Left ventricle myocardium superior (tissue), 1 donor: ENCODE data around the gene ELOVL7. TPM values are rescaled to one million over a fixed set of nuclear protein-coding genes. Genes with fewer than 3 reads are reported as not detected.
"Not testable (repeated sequence)": the region's sequence is repeated elsewhere in the genome, so short reads cannot be mapped to it uniquely, and the experiment has no call there.

ENCODE experiments used
- ATAC-seq: fragments of 200-7000 bp; cut with Tn5 transposase; one replicate; pipeline ENCODE4 v1.9.1; 2020; ENCODE audit warnings: mild to moderate bottlenecking, moderate library complexity
- DNase-seq: peaks from one replicate; pipeline ENCODE4 v3.0.0-alpha.2; 2020
- intact Hi-C: fragments of 100-400 bp; cut with micrococcal nuclease; formaldehyde crosslinking; loops from one replicate; pipeline ENCODE4 v1.11.0; 2022
- total RNA-seq: library from RNA; stranded (reverse); fragmentation: NEBNext Ultra II Directional; extraction: Animal tissue kit (Norgen Biotek cat#: 25700); gene quantifications from one replicate; pipeline ENCODE4 v1.2.1, GENCODE V29; 2021
- donor health status: DM: no; HTN: yes; CAD: no; lungs with severe emphysema.

ELOVL7 gene
- total RNA-seq, 1 donor from 2014 or later: 0.40 TPM

DNA sequence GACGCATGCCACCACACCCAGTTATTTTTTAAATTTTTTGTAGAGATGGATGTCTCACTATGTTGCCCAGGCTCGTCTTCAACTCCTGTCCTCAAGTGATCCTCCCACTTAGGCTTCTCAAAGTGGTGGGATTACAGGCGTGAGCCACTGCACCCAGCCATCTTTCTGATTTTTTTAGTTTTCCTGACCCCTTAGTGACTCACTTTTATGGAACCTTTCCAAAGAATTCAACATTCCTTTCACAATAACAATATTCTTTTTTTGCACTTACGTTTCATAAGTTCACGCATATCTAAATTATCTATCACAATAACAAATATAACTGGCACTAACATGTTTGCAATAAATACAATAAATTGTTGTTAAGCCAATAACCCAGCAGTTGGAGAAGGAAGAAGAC is 8.5 kb downstream of the ELOVL7 start:
- DNase-seq (no peak), ATAC-seq (no peak)
- intact Hi-C loops: no loop called here

DNA sequence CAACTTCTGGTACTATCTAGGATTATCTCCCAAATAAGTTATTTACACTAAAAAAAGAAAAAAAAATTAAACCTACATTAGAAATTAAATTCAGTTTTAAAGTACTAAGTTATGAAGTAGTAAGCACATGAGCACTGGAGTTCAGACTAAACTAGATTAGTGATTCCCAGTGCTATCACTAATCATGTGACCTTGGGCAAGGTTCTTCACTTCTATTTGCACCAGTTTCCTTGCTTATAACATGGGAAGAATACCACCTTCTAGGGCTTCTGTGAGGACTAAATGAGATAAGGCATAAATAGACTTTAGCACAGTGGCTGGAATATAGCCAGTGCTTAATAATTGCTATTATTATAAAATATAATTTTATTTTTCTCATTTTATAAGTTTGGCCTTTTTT is 10.5 kb downstream of the ELOVL7 start:
- DNase-seq (no peak), ATAC-seq (no peak)
- intact Hi-C loops: no loop called here

DNA sequence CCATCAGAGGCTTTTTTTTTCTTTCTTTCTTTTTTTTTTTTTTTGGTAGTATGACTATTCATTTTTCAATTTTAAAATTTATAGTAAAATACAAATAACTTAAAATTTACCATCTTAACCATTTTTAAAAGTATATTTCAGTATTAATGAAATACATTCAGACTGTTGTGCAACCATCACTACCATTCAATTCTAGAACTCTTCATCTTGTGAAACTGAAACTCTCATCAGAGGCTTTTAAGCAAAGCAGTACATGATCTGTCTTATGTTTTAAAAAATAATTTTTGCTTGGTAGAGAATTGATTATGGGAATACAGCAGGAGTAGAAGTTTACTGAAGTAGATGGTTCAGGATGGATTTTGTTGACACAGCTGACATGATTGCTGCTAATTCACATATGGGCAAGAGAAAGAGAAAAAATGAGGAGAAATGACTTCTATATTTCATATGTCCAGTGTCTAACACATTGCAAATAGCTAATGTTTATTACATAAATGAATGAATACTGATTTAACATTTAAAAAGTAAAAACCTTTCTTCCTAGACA is 13.4 kb downstream of the ELOVL7 start:
- DNase-seq (no peak), ATAC-seq (no peak)
- intact Hi-C loops: no loop called here

DNA sequence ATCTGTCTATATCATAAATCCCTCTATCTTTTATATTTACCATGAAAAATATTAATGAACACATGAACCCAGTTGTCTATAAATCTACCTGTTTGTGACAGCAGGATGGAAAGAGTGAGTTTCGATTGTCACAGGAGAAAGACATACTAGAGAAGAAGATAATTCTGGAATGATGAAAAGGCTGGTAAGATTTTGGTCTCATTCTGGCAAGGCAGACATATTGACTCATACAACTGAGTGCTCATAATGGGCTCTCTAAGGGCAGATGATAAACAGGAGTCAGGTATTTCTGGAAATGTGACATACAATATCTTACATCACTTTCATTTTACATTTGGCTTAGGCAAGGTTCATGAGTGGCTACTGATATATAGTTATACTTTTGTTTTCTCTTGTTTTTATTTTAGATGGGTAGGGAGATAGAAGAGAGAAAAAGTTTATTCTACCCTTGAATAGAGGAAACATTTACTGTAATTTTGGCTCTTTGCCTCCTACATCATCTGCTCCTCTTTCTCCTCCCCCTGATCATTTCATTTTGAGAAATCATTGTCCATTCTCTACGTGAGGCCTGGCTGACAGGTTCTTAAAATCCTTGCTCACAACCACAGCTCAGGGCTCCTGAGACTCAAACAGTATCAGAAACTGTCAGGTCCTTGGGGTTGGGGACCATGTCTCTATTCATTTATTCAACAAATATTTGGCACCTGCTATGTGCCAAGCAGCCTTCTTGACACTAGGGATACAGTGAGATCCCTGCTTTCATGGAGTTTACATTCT is 14.4 kb downstream of the ELOVL7 start:
- no peak for ATAC-seq
- intact Hi-C loops: no loop called here

DNA sequence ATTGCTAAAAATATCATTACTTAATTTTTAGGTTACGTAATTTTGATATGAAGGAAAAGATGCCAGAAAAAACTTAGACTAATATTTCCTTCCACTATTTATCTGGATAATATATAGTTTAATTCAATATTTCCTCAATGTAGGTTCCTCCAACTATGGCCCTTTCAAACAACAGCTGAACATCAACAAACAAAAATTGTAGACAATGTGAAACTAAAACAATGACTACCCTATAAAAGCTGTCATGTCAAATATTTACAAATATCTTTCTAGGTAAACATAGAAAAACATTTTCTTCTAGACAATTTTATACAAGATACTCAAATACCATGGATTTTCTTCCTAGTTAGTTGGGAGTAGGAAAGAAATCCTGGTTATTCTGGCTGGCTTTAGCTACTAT is 16.9 kb downstream of the ELOVL7 start:
- DNase-seq: no peak
- no peak for ATAC-seq
- intact Hi-C loops: no loop called here

More for the DNA sequence above, 14.4 kb downstream of the ELOVL7 start:
- DNase-seq: no peak

DNA sequence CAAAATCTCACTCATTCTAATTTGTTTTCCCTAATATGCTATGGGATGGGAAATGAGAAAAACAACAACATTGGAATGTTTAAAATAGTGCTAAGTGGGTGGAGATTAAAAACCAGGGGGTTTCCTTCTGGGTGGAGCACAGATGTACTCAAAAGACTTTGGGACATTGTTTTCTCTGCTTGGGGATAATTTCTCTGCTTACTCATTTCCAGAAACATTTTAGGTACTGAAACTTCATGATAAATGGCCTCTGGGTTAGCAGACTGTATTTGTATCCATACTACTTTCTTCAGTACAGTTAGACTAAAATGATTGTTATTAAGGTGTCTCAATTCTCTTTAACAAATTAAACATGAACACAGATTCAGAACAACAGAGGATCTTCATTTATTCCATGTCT is 17.4 kb downstream of the ELOVL7 start:
- no peak for ATAC-seq
- intact Hi-C loops: no loop called here
- DNase-seq: no peak

DNA sequence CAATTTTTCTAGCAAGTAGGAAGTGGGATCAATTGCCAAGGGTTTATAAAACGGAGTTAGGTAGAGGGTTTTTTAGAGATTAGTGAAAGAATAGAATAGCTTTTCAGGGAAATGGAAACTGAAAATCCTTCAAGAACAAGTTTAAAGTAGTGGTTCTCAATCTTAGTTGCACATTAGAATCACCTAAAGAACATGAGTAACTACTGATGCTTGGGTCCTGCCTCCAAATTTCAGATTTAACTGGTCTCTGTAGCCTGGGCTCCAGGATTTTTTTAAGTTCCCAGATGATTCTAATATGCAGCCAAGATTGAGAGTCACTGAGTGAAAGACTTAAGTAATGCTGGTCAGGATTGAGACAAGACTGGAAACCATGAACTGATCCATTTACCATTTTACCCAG is 20.5 kb downstream of the ELOVL7 start:
- intact Hi-C loops: no loop called here
- DNase-seq: no peak
- no peak for ATAC-seq

DNA sequence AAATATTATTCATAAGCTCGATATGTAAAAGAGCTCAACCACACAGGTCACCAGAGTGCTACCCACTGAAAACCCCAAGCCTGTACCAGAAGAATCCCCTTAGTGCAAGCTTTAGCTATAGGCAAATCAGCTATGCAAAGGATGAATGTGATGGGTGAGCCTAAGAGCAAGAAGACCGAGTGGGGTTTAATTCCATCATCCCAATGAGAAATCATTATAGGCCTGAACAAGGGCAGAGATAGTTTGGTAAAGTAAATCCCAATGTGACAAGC is 21.8 kb downstream of the ELOVL7 start:
- no peak for DNase-seq
- no peak for ATAC-seq
- intact Hi-C loops: no loop called here

DNA sequence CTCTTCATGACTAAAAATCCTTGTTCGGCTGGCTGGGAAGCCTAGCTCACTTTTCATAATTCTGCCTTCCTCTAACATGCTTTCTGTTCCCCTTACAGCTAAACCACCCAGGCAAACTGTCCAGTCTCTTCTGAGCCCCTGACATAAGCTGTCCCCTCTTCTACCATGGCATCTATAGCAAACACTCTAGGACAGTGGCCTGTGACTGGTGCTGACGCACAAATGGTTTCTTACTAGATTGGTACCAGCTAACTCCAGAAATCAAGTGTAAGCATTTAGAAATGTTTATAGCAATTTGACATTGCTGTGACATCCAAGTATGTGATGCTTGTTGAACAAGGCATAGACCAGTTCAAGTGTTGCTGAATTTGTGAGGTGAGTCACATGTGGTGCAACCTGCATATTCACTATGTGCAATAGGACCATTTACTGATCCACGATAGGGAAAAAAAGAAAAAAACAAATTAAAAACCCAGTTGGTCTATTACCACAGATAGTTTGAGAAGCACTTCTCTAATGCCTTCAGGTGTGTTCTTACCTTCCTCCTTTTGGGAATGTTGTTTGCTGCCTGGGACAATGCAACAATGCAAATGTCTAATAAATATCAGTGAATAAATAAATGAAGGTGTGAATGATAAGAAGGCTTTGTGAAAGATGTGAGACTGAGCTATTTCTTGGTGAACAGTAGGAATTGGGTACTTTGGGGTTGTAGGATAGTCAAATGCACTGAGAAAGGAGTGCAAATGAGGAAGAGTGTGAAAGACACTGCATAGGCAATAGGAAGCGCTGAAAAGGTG is 22.4 kb downstream of the ELOVL7 start:
- intact Hi-C loops: no loop called here
- no peak for ATAC-seq
- DNase-seq: no peak

DNA sequence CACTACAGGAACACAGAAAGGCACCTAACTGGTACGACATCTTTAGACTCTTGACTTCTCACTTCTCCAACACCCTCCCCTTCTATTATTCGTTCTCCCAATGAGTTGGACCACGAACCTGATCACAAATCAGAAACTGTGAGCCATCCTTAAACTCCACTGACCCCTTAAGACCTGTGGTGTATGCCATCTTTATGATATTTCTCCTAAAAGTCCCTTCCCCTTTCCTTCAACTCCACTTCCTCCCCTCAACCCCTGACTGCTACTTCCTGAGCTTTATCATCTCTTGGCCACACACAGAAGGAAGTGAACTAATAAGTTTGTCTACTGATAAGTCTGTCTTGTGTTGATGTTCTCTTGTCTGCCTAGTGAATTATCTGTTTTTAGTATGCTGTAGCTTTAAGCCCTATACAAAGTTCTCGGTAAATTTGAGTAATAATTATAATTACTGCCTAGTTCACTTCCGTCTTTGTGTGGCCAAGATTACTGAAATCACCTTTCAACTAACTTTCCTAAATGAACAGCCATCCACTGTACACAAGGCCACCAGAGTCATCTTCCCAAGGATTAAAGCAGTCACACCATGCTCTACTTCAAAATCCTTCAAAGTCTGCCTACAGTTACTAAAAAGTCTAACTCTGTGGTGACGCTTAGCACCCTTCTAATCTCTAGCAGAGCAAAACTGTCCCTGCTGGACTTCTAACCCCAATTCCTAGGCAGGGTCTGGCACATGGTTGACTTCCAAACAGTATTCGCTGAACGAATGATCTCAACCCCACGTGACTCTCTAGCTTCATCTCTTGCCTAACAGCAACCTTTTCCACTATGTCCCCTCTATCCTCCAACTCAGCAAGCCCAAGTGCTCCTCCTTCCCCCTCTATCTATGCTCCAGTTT is 23.2 kb downstream of the ELOVL7 start:
- ATAC-seq (no peak), DNase-seq (no peak)
- intact Hi-C loops: no loop called here

DNA sequence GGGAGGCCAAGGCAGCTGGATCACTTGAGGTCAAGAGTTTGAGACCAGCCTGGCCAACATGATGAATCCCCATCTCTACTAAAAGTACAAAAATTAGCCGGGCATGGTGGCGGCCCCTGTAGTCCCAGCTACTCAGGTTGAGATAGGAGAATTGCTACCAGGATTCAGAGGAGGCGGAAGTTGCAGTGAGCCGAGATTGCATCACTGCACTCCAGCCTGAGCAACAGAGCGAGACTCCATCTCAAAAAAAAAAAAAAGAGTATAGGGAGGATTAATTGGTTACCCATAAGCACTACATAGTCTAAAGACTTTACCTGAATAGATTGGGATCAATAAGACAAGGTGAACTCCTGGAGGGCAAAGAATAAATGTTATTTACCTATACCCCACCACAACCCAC is 27.9 kb downstream of the ELOVL7 start:
- ATAC-seq, intact Hi-C loops, DNase-seq: not testable (repeated sequence)

DNA sequence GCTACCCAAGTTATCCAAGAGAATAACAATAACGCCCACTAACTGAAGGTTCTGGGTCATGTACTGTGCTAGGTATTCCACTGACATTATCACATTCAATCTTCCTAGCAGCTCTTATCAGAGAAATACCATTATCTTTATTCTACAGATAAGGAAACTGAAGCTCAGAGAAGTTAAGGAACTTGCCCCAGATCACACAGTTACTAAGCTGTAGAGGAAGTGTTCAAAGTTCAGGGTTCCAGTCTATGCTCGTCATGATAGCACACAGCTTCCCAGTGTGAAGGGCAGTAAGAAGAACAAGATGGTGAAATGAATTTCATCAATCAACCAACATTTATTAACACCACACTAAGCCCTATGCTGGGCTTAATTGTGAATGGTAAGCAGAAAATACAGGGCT is 29.6 kb downstream of the ELOVL7 start:
- intact Hi-C loops: no loop called here
- ATAC-seq (no peak), DNase-seq (no peak)

DNA sequence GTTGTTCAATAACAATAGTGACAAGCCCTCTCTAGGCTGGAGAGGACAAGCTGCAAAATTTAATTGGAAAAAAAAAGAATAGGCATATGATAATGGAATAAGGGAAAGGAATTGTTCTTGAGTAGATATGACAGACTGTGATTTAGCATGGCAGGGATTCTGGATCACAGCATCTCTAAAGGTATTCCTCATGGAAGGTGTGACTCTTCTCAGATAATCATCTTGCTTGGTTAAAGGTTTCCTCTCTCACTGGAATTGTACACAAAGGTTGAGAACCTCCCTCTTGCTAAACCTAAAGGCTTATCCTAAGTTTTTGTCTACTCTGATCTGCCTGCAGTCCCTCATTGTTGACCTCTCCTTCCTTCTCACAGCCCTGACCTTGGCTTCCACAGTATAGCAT is 31.6 kb downstream of the ELOVL7 start:
- intact Hi-C loops: no loop called here

DNA sequence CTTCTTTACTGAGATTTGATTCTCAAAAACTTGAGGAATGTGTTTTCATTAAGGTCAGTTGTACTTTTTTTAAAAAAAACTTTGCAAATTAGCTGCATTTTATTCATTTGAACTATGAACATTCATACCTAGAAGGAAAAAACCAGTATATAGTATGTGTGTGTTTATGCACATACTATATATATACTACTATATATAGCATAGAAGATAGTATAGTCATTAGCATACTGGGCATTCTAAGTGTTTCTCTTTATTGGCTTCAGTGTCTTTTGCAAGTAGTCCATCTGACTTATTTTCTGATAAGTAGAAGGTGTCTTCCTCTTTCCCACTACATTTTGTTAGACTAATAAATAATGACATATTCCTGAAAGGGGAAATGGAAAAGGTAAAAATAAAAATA is 33.0 kb downstream of the ELOVL7 start:
- intact Hi-C loops: no loop called here
- DNase-seq (no peak), ATAC-seq (no peak)

More for the DNA sequence above, 31.6 kb downstream of the ELOVL7 start:
- ATAC-seq: no peak
- DNase-seq: no peak

DNA sequence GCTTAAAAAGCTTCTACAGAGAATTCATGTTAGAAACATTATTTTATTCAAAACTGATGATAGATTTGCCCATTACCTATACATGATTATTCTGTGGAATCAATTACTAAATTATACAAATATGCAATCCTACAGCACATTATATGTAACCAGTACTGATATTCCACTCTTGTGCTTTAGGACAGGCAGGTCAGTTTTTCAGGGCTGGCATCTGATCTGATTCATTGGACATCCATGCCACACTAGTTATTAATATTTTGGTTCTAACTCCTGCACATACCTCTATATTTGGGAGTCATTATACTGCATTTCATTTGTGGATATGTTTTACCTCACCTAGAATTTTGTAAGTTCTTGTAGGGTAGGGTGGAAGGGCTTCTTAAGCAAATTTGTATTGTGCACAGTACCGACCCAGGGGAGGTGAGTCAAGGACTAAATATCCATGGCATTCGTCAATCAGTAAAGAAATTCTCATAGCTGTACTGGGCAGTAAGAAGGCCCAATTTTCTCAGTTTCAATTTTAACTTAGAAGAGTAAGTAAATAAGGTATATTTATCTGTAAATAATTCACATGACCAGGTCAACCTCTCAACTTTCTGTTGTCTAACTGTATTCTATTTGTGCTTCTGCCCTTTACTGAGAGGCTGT is 33.5 kb downstream of the ELOVL7 start:
- DNase-seq (no peak), ATAC-seq (no peak)
- intact Hi-C loops: no loop called here

DNA sequence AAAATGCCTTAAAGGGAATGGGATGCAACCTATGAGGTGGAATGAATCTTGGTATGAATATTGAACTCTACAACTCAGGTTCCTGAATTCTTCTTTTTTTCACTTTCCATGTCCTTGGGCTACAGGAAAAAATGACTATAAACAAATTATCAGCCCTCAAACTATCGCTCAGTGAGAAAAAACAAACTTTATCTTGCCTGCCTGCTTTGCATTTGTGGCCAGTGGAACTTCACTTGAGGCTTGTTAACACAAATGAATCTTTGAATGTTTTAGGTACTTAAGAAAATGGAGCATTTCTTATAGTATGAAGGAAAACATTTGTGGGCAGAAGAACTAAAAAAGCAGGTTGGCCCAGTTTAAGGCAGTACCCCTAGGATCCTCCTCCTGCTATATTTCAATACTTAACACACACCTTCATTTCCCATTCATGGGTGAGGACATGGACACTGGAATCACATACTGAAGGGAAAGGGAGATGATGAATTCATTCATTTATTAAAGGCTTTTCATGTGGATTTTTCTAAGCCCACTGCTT is 34.1 kb downstream of the ELOVL7 start:
- DNase-seq (no peak), ATAC-seq (no peak)
- intact Hi-C loops: no loop called here

DNA sequence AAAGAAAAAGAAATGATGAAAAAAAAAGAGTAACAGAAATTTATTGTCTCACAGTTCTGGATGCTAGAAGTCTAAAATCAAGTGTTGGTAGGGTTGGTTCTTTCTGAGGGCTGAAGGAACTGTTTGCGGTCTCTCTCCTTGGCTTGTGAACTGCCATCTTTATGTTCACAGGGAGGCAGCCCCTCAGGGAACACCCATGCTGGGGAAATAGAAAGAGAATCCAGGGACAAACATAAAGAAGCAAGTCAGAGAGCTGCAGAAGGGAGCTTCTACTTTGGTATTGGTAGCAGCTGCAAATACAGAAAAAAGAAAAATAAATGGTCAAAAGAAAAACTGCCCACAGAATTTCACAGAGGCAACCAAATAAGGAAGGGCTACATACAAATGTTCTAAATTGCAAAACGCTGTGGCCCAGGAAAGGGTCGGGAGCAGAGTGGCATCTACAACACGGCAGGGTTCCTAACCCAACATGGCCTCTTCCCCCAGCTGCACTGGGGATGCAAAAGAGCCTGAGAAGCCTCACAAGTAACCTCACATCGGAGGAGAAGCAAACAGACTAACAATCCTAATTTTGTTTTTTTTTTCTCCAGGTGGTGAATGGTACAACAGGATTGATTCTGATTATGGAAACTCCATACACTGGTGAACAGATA is 37.4 kb downstream of the ELOVL7 start:
- no peak for DNase-seq
- intact Hi-C loops: no loop called here
- no peak for ATAC-seq

DNA sequence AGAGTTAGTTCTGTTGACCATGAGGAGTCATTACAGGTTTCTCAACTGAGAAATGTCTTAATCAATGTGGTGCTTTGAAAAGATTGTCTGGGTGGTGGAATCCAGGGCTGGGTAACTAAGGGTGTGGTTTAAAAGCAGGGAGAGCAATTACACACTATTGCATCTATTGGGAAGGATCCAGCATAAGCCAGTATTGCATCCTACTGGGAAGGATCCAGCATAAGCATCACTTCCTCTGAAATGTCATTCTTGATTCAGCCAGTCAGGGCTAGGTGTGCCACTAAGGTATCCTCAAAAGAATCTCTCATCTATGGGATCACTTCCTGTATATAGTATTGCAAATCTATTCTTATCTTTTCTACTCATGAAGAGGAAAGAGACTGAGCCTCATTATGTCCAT is 38.6 kb downstream of the ELOVL7 start:
- intact Hi-C loops: no loop called here
- DNase-seq (no peak), ATAC-seq (no peak)

DNA sequence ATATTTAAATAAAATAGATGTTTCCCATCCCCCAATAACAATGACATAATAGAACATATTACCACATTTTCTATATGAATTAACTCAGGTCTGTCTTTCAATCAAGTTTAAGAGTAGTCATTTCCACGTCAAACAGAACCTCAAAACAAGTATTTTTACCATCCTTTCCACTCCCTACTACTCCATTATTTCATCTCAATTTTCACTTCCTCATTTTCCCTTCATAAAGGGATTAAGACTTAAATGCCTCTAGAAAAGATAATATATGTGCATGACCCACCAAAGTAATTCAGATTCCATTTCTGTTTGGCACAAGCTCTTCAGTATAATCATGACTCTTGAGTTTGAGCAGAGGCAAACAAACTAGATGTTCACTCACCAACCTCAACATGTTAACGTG is 40.4 kb downstream of the ELOVL7 start:
- ATAC-seq (no peak), DNase-seq (no peak)
- intact Hi-C loops: no loop called here
